Liver (tissue), 9 donors: ENCODE data around the gene STK24. TPM values are rescaled to one million over a fixed set of nuclear protein-coding genes. Genes with fewer than 3 reads are reported as not detected.
A peak's percentile ranks its signal among the peaks of the same experiment; 100 is the strongest.

Experiments
- DNase-seq: peaks from one replicate; pipeline ENCODE4 v3.0.0-alpha.2; 2017; ENCODE audit warnings: low spot score
- H3K27ac ChIP-seq, 2 donors: one replicate each; pipeline ENCODE4 v1.7.0; 2013; ENCODE audit warnings: inconsistent platforms in 2 of 2, low read length in 2 of 2, control low read depth in 1 of 2, low read depth in 1 of 2, mild to moderate bottlenecking in 1 of 2
- H3K27me3 ChIP-seq, 4 donors: one replicate each; pipeline versions ENCODE4 v1.6.1 to v1.7.0; 2013; ENCODE audit warnings: low read length in 3 of 4, inconsistent platforms in 1 of 4, mild to moderate bottlenecking in 1 of 4, moderate library complexity in 1 of 4; ENCODE audit not compliant: control insufficient read depth in 4 of 4, insufficient read depth in 4 of 4
- H3K36me3 ChIP-seq, 4 donors: one replicate each; pipeline versions ENCODE4 v1.6.1 to v1.7.0; 2013; ENCODE audit warnings: low read length in 3 of 4, mild to moderate bottlenecking in 3 of 4, low read depth in 1 of 4, moderate library complexity in 1 of 4; ENCODE audit not compliant: control insufficient read depth in 4 of 4, insufficient read depth in 3 of 4
- H3K4me1 ChIP-seq, 4 donors: one replicate each; pipeline versions ENCODE4 v1.6.1 to v1.7.0; 2013; ENCODE audit warnings: low read length in 3 of 4, mild to moderate bottlenecking in 3 of 4, moderate library complexity in 1 of 4; ENCODE audit not compliant: control insufficient read depth in 4 of 4, insufficient read depth in 4 of 4
- H3K4me3 ChIP-seq, 3 donors: one replicate each; pipeline versions ENCODE4 v1.6.1 to v1.7.0; 2013; ENCODE audit warnings: low read length in 3 of 3, control low read depth in 1 of 3, low read depth in 1 of 3, mild to moderate bottlenecking in 1 of 3
- H3K9ac ChIP-seq, 2 donors: one replicate each; pipeline ENCODE4 v1.7.0; 2013; ENCODE audit warnings: low read length in 2 of 2, mild to moderate bottlenecking in 2 of 2, moderate library complexity in 2 of 2, control low read depth in 1 of 2, low read depth in 1 of 2
- H3K9me3 ChIP-seq, 4 donors: one replicate each; pipeline versions ENCODE4 v1.6.1 to v1.7.0; 2013; ENCODE audit warnings: low read length in 3 of 4; ENCODE audit not compliant: control insufficient read depth in 4 of 4
- ATF3 ChIP-seq: IDR thresholded peaks from 2 replicates; pipeline ENCODE4 v1.6.1; 2016; ENCODE audit warnings: antibody characterized with exemption
- EGR1 ChIP-seq, 2 donors: IDR thresholded peaks; 2 replicates each; pipeline ENCODE4 v1.6.1; 2016 to 2018; ENCODE audit warnings: antibody characterized with exemption in 2 of 2, low read depth in 2 of 2
- FOXA1 ChIP-seq: IDR thresholded peaks from 2 replicates; pipeline ENCODE4 v1.6.1; 2016; ENCODE audit warnings: antibody characterized with exemption
- GABPA ChIP-seq, 2 donors: IDR thresholded peaks in 1 of 2; conservative IDR thresholded peaks in 1 of 2; 2 replicates each; pipeline ENCODE4 v1.6.1; 2016; ENCODE audit warnings: antibody characterized with exemption in 2 of 2, mild to moderate bottlenecking in 1 of 2, moderate library complexity in 1 of 2
- HNF4A ChIP-seq, 2 donors: conservative IDR thresholded peaks; 2 replicates each; pipeline ENCODE4 v1.6.1; 2016; ENCODE audit warnings: antibody characterized with exemption in 2 of 2, mild to moderate bottlenecking in 2 of 2
- HNF4G ChIP-seq: IDR thresholded peaks from 2 replicates; pipeline ENCODE4 v1.6.1; 2016; ENCODE audit warnings: antibody characterized with exemption
- MAX ChIP-seq: IDR thresholded peaks from 2 replicates; pipeline ENCODE4 v1.6.1; 2016; ENCODE audit warnings: antibody characterized with exemption
- NR2F2 ChIP-seq: IDR thresholded peaks from 2 replicates; pipeline ENCODE4 v1.6.1; 2016; ENCODE audit warnings: antibody characterized with exemption
- RAD21 ChIP-seq, 2 donors: IDR thresholded peaks; 2 replicates each; pipeline ENCODE4 v1.6.1; 2016; ENCODE audit warnings: antibody characterized with exemption in 2 of 2, mild to moderate bottlenecking in 2 of 2
- REST ChIP-seq: IDR thresholded peaks from 2 replicates; pipeline ENCODE4 v1.6.1; 2016; ENCODE audit warnings: antibody characterized with exemption, mild to moderate bottlenecking
- RXRA ChIP-seq, 2 donors: IDR thresholded peaks; 2 replicates each; pipeline ENCODE4 v1.6.1; 2017 to 2018; ENCODE audit warnings: antibody characterized with exemption in 2 of 2, mild to moderate bottlenecking in 1 of 2
- SP1 ChIP-seq: IDR thresholded peaks from 2 replicates; pipeline ENCODE4 v1.6.1; 2018; ENCODE audit warnings: antibody characterized with exemption, mild to moderate bottlenecking
- TAF1 ChIP-seq: conservative IDR thresholded peaks from 2 replicates; pipeline ENCODE4 v1.6.1; 2016; ENCODE audit warnings: antibody characterized with exemption, mild to moderate bottlenecking
- YY1 ChIP-seq: IDR thresholded peaks from 2 replicates; pipeline ENCODE4 v1.6.1; 2016; ENCODE audit warnings: antibody characterized with exemption, mild to moderate bottlenecking
- ZBTB33 ChIP-seq: IDR thresholded peaks from 2 replicates; pipeline ENCODE4 v1.6.1; 2016; ENCODE audit warnings: antibody characterized with exemption
- WGBS: extraction: QIAGEN DNeasy Blood & Tissue Kit; methylation state at CpG from one replicate; pipeline ENCODE4 v1.1.7; 2013; 5-methylcytosine and 5-hydroxymethylcytosine counted together
- polyA plus RNA-seq, 2 donors: library from polyadenylated mRNA; stranded (reverse) in 1 of 2; unstranded in 1 of 2; fragments of 200-250 nt in 1 of 2; fragments of >200 nt in 1 of 2; fragmentation: Nextera tagmentation in 1 of 2; extraction: Ambion mirVana in 1 of 2; gene quantifications; one replicate each; pipeline versions ENCODE4 v1.2.1 to v1.2.3, GENCODE V29; 2013 to 2015
- total RNA-seq, 2 donors: library from RNA; depleted of rRNA; stranded (reverse); fragments of >200 nt; gene quantifications; one replicate each; pipeline ENCODE4 v1.2.3, GENCODE V29; 2014
- donor health status: healthy.
- donor health status: healthy.
- donor health status: healthy.
- donor health status: healthy.
- donor health status: healthy.

The STK24 gene
- total and polyA plus RNA-seq, 4 donors, result 6.4 to 43.3 (median 14.9) TPM

- no peak for DNase-seq
- peaks cover 18 to 44% (median 31%) of the 10 kb centered on the region in 4 donors for H3K4me1 ChIP-seq
- 88% methylated on average over 9 of the region's 9 CpGs for WGBS
Observed at GRCh38 chr13:98564204-98564603, 12.7 kb downstream of the STK24 start.

GRCh38 chr13:98563071-98563470 lies 13.8 kb downstream of the STK24 start:
- Histone ChIP-seq H3K9me3 (no peaks in the 10 kb centered on the region), H3K27ac (no peak overlapping the region), H3K4me1 (peaks cover 14 to 43% (median 30%) of the 10 kb centered on the region in 4 donors), H3K27me3 (no peaks in the 10 kb centered on the region), H3K9ac (no peak overlapping the region), H3K4me3 (no peak overlapping the region), H3K36me3 (no peaks in the 10 kb centered on the region)
- DNase-seq, result no peak
- TF ChIP-seq REST, result no peak
- no peak for TF ChIP-seq RXRA (IDR thresholded peaks at IDR 0.05)
- no peak for TF ChIP-seq FOXA1
- TF ChIP-seq GABPA (IDR thresholded peaks at IDR 0.05 in 1 of 2, conservative IDR thresholded peaks at IDR 0.05 in 1 of 2), result no peak
- no peak for TF ChIP-seq NR2F2
- no peak for TF ChIP-seq ATF3
- no peak for TF ChIP-seq MAX
- no peak for TF ChIP-seq EGR1 (IDR thresholded peaks at IDR 0.05; ENCODE audit: low read depth in 2 of 2)
- TF ChIP-seq SP1, result no peak
- TF ChIP-seq RAD21 (IDR thresholded peaks at IDR 0.05), result no peak
- no peak for TF ChIP-seq TAF1
- TF ChIP-seq HNF4A (conservative IDR thresholded peaks at IDR 0.05), result no peak
- WGBS, result 69% methylated on average over 6 of the region's 6 CpGs

More at GRCh38 chr13:98564204-98564603, 12.7 kb downstream of the STK24 start:
- no peak overlapping the region for H3K9ac ChIP-seq
- no peaks in the 10 kb centered on the region for H3K36me3 ChIP-seq
- no peaks in the 10 kb centered on the region for H3K27me3 ChIP-seq
- TF ChIP-seq GABPA (IDR thresholded peaks at IDR 0.05 in 1 of 2, conservative IDR thresholded peaks at IDR 0.05 in 1 of 2), result no peak
- TF ChIP-seq SP1, result no peak
- no peak for TF ChIP-seq HNF4G
- no peak for TF ChIP-seq FOXA1
- TF ChIP-seq EGR1 (IDR thresholded peaks at IDR 0.05; ENCODE audit: low read depth in 2 of 2), result no peak
- TF ChIP-seq ZBTB33, result no peak
- no peak for TF ChIP-seq RXRA (IDR thresholded peaks at IDR 0.05)
- TF ChIP-seq NR2F2, result no peak
- TF ChIP-seq TAF1, result no peak
- TF ChIP-seq YY1, result no peak
- H3K9me3 ChIP-seq, result no peaks in the 10 kb centered on the region
- H3K27ac ChIP-seq, result peak overlapping the region in 1 of 2 donors; percentile 89
- H3K4me3 ChIP-seq, result no peak overlapping the region
